Fibroblast of lung (primary cell): Measurements from ENCODE around the gene ABHD16A. TPM values are rescaled to one million over a fixed set of nuclear protein-coding genes. Genes with fewer than 3 reads are reported as not detected.

Experiments used
- DNase-seq, 2 donors: peaks; one replicate each; pipeline versions ENCODE4 v3.0.0 to v3.0.0-alpha.2; 2010; ENCODE audit warnings: low read depth in 2 of 2
- H2AFZ ChIP-seq: 2 replicates; pipeline ENCODE4 v1.5.1; 2012; ENCODE audit warnings: low read length, control low read depth, inconsistent platforms
- H3K27ac ChIP-seq: 2 replicates; pipeline ENCODE4 v1.5.1; 2011; ENCODE audit warnings: low read length, control low read depth; ENCODE audit not compliant: insufficient read depth
- H3K27me3 ChIP-seq: 2 replicates; pipeline ENCODE4 v1.5.1; 2011; ENCODE audit warnings: mild to moderate bottlenecking, low read length; ENCODE audit not compliant: control insufficient read depth, insufficient read depth
- H3K36me3 ChIP-seq: 2 replicates; pipeline ENCODE4 v1.5.1; 2011; ENCODE audit warnings: low read length; ENCODE audit not compliant: control insufficient read depth, insufficient read depth
- H3K4me1 ChIP-seq: 2 replicates; pipeline ENCODE4 v1.5.1; 2011; ENCODE audit warnings: low read length; ENCODE audit not compliant: control insufficient read depth, insufficient read depth; ENCODE audit errors: extremely low read depth
- H3K4me2 ChIP-seq: 2 replicates; pipeline ENCODE4 v1.5.1; 2011; ENCODE audit warnings: low read length, control low read depth; ENCODE audit not compliant: insufficient read depth; ENCODE audit errors: extremely low read depth
- H3K4me3 ChIP-seq, 4 experiments: fragments of 200-600 bp in 1 of 4; sonication (generic) in 1 of 4; replicated peaks in 1 of 4; 2 replicates each; pipeline ENCODE4 v1.5.1; 2011 to 2016; ENCODE audit warnings: low read length in 4 of 4, low read depth in 3 of 4, mild to moderate bottlenecking in 3 of 4, control low read depth in 2 of 4, inconsistent platforms in 1 of 4, mixed read lengths in 1 of 4; ENCODE audit not compliant: insufficient read depth in 1 of 4; ENCODE audit errors: control extremely low read depth in 1 of 4
- H3K79me2 ChIP-seq: 2 replicates; pipeline ENCODE4 v1.5.1; 2012; ENCODE audit warnings: mild to moderate bottlenecking, low read length, inconsistent platforms; ENCODE audit not compliant: control insufficient read depth, insufficient read depth
- H3K9ac ChIP-seq: 2 replicates; pipeline ENCODE4 v1.5.1; 2011; ENCODE audit warnings: mild to moderate bottlenecking, low read length, control low read depth; ENCODE audit not compliant: insufficient read depth
- H3K9me3 ChIP-seq: 2 replicates; pipeline ENCODE4 v1.5.1; 2012; ENCODE audit warnings: low read depth, low read length; ENCODE audit not compliant: control insufficient read depth, insufficient read depth
- H4K20me1 ChIP-seq: 2 replicates; pipeline ENCODE4 v1.5.1; 2011; ENCODE audit warnings: low read length; ENCODE audit not compliant: control insufficient read depth, insufficient read depth; ENCODE audit errors: extremely low read depth
- EZH2 ChIP-seq: IDR thresholded peaks from 2 replicates; pipeline ENCODE4 v1.5.1; 2012; ENCODE audit warnings: low read length, control low read depth, mild to moderate bottlenecking; ENCODE audit errors: missing control alignments
- polyA plus RNA-seq, 2 donors: library from polyadenylated mRNA; depleted of rRNA in 1 of 2; stranded (reverse) in 1 of 2; unstranded in 1 of 2; fragments of >200 nt; gene quantifications; 2 replicates each; pipeline ENCODE4 v1.2.1, GENCODE V29; 2011 to 2012; ENCODE audit warnings: missing spikeins in 1 of 2
- total RNA-seq: library from RNA; depleted of rRNA; stranded (reverse); fragments of >200 nt; gene quantifications from 2 replicates; pipeline ENCODE4 v1.2.1, GENCODE V29; 2014
- TF ChIP-seq, protein P1 (sequence below), 2 donors: IDR thresholded peaks in 1 of 2; conservative IDR thresholded peaks in 1 of 2; 1 replicate in 1 of 2; 2 replicates in 1 of 2; pipeline ENCODE4 v1.5.1; 2011 to 2012; ENCODE audit warnings: low read length in 2 of 2, control low read depth in 1 of 2, inconsistent platforms in 1 of 2, low read depth in 1 of 2, mild to moderate bottlenecking in 1 of 2

The ABHD16A gene
- total and polyA plus RNA-seq, 2 donors (not counting 1 experiment from before 2014, with no cell fraction given): 25.1 to 72.0 TPM

DNA sequence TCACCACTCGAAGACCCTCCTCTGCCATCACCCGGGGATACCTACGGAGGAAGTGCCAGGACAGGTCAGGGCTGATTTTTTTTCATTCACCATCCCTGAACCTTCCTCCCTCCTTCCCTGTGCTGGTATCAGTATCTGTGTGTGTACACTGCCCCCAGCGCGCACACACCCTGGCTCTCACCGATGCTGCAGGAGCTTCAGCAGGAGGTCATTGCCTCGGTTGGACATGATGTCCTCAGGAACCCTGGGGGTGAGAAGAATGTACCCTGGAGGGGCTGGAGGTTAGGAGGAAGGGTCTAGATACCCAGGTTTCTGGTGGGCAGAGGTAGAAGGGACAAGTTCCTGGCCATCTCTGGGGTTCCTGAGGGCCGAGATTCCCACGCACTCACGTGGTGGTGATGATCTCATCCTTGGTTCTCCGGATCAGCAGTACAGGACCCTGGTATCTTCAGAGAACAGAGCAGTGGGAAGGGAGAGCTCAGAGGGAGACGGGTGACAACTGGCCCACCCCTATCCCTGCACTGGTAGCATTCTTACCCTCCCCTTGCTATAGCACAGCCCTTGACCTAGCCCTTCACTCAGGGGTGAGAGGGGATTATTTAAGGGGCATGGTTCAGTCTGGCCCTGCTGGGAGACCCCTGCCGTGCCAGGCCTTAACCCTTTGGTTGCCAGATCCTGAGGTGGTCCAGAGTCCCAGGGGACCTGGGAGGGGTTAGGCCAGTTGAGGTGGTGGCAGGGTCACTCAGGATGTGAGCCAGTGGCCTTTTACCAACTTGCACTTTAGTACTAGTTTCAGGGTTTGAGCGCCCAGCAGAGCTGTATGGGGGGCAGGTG is 15.0 kb downstream of the ABHD16A start:
- no peak overlapping the region for H3K4me3 ChIP-seq
- no peak for TF ChIP-seq EZH2
- TF ChIP-seq, protein P1, sequence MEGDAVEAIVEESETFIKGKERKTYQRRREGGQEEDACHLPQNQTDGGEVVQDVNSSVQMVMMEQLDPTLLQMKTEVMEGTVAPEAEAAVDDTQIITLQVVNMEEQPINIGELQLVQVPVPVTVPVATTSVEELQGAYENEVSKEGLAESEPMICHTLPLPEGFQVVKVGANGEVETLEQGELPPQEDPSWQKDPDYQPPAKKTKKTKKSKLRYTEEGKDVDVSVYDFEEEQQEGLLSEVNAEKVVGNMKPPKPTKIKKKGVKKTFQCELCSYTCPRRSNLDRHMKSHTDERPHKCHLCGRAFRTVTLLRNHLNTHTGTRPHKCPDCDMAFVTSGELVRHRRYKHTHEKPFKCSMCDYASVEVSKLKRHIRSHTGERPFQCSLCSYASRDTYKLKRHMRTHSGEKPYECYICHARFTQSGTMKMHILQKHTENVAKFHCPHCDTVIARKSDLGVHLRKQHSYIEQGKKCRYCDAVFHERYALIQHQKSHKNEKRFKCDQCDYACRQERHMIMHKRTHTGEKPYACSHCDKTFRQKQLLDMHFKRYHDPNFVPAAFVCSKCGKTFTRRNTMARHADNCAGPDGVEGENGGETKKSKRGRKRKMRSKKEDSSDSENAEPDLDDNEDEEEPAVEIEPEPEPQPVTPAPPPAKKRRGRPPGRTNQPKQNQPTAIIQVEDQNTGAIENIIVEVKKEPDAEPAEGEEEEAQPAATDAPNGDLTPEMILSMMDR (conservative IDR thresholded peaks at IDR 0.05 in 1 of 2, IDR thresholded peaks at IDR 0.05 in 1 of 2; ENCODE audit: low read depth in 1 of 2, low read length in 2 of 2): no peak
- no peak overlapping the region for H2AFZ ChIP-seq
- no peak overlapping the region for H3K27ac ChIP-seq
- no peak for DNase-seq
- H3K79me2 ChIP-seq: no peaks in the 10 kb centered on the region
- no peaks in the 10 kb centered on the region for H3K9me3 ChIP-seq
- no peak overlapping the region for H3K4me2 ChIP-seq
- no peak overlapping the region for H3K9ac ChIP-seq
- peaks cover 30% of the 10 kb centered on the region for H3K36me3 ChIP-seq
- no peaks in the 10 kb centered on the region for H4K20me1 ChIP-seq
- H3K27me3 ChIP-seq: no peaks in the 10 kb centered on the region
- H3K4me1 ChIP-seq: peaks cover 2% of the 10 kb centered on the region

DNA sequence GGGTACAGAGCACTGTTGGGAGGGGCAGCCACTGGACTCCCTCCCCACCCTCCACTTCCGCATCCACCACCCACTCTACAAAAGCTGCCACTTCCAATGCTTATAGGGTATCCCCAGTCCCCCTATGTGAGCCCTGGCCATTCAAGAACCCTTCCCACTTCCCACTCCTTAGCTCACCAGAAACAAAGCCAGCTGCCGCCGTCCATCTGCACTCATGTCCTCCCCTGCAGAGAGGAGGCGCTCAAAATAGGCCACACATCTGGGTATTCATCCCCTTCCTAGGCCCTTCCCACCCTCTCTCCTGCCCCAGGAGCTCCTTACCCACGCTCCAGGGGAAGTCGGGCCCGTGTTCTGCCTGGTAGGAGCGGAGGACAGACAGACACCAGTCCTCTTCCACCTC is 15.8 kb downstream of the ABHD16A start:
- H3K4me3 ChIP-seq: no peak overlapping the region
- H3K9ac ChIP-seq: no peak overlapping the region
- H3K4me1 ChIP-seq: peaks cover 3% of the 10 kb centered on the region
- DNase-seq: no peak
- H3K4me2 ChIP-seq: no peak overlapping the region
- peaks cover 26% of the 10 kb centered on the region for H3K36me3 ChIP-seq
- no peaks in the 10 kb centered on the region for H3K27me3 ChIP-seq
- TF ChIP-seq, protein P1 (conservative IDR thresholded peaks at IDR 0.05 in 1 of 2, IDR thresholded peaks at IDR 0.05 in 1 of 2; ENCODE audit: low read depth in 1 of 2, low read length in 2 of 2): no peak
- no peak for TF ChIP-seq EZH2
- no peak overlapping the region for H3K27ac ChIP-seq
- H3K79me2 ChIP-seq: no peaks in the 10 kb centered on the region
- no peaks in the 10 kb centered on the region for H3K9me3 ChIP-seq
- H4K20me1 ChIP-seq: no peaks in the 10 kb centered on the region
- H2AFZ ChIP-seq: no peak overlapping the region

DNA sequence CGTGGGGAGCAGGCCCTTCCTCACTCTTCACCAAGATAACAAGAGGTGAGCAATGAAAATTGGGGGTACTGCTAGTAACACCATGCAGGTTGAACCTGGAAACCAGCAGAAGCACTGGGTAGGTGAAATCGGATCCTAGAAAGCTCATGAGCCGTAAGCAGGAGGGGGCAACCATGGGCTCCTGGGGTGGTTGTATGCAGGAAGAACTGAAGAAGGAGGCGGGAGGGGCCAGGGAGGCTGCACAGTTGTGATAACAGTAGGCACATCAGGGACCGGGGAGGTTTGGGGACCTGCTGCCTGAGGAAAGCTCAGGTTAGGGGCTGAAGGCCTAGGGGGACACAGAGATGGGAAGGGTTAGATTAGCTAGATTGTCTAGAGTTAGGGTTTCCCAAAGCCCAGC is 16.6 kb downstream of the ABHD16A start:
- no peak overlapping the region for H3K27ac ChIP-seq
- no peak overlapping the region for H3K4me2 ChIP-seq
- peaks cover 3% of the 10 kb centered on the region for H3K4me1 ChIP-seq
- no peak overlapping the region for H2AFZ ChIP-seq
- H3K4me3 ChIP-seq: no peak overlapping the region
- H3K9ac ChIP-seq: no peak overlapping the region
- no peaks in the 10 kb centered on the region for H3K79me2 ChIP-seq
- TF ChIP-seq, protein P1 (conservative IDR thresholded peaks at IDR 0.05 in 1 of 2, IDR thresholded peaks at IDR 0.05 in 1 of 2; ENCODE audit: low read depth in 1 of 2, low read length in 2 of 2): no peak
- TF ChIP-seq EZH2: no peak
- no peak for DNase-seq
- H3K36me3 ChIP-seq: peaks cover 26% of the 10 kb centered on the region
- H3K27me3 ChIP-seq: no peaks in the 10 kb centered on the region
- H4K20me1 ChIP-seq: no peaks in the 10 kb centered on the region
- H3K9me3 ChIP-seq: no peaks in the 10 kb centered on the region
